ENCODE data around the gene CPT1B.

GRCh38 chr22:50610581-50610980 lies 32.4 kb upstream of the CPT1B start:
- TF ChIP-seq CTCF (IDR thresholded peaks at IDR 0.05; ENCODE audit: insufficient read depth, low read depth, low read length), result no peak
- TF ChIP-seq EZH2 (IDR thresholded peaks at IDR 0.05; ENCODE audit: insufficient read depth, low read length), result no peak
